Measurements from ENCODE around the gene PPP1R2. TPM values are rescaled to one million over a fixed set of nuclear protein-coding genes. Genes with fewer than 3 reads are reported as not detected.

PPP1R2 gene
- total RNA-seq, 1 experiment from 2014 or later: 46.1 TPM

- H4K20me1 ChIP-seq (ENCODE audit: insufficient read depth): no peaks in the 10 kb centered on the region
- POLR2A ChIA-PET: no interaction called here
- DNase-seq (ENCODE audit: low read depth, low spot score) (peak; percentile 52), ATAC-seq (peak; percentile 84)
- TF ChIP-seq CBX3 (IDR thresholded peaks at IDR 0.05; ENCODE audit: low read depth) (0 out of 2 replicates have a peak, but pooled peaks have one; percentile 29), YY1 (IDR thresholded peaks at IDR 0.05; ENCODE audit: extremely low read depth, insufficient replicate concordance, low read depth, low read length) (no peak), CTCF (IDR thresholded peaks at IDR 0.05 in 2 of 3, conservative IDR thresholded peaks at IDR 0.05 in 1 of 3; ENCODE audit: borderline replicate concordance in 1 of 3, insufficient read depth in 1 of 3, low read depth in 2 of 3, low read length in 2 of 3) (peak; percentile 64 to 90 (median 67)), SIN3A (IDR thresholded peaks at IDR 0.05; ENCODE audit: low read depth) (no peak), RAD21 (IDR thresholded peaks at IDR 0.05; ENCODE audit: low read depth) (peak; percentile 93)
- H3K4me1 ChIP-seq (ENCODE audit: control insufficient read depth in 1 of 2, insufficient read depth in 2 of 2, low read length in 2 of 2): peaks cover 0 to 13% of the 10 kb centered on the region in 2 experiments; a peak in 2 of 4 replicates
- RAD21 ChIA-PET (ENCODE audit: low non-redundant PET in 1 of 2, low total read pairs in 2 of 2, uncharacterized antibody in 2 of 2, unreplicated experiment in 2 of 2): no interaction called here
- no peaks in the 10 kb centered on the region for H3K9me2 ChIP-seq (ENCODE audit: insufficient read depth)
- H3K9me3 ChIP-seq (ENCODE audit: control insufficient read depth in 1 of 2, insufficient read depth in 1 of 2, low read depth in 1 of 2, low read length in 2 of 2): no peaks in the 10 kb centered on the region
- H2AFZ ChIP-seq (ENCODE audit: low read depth, low read length, poor library complexity, severe bottlenecking): peak overlapping the region; percentile 62
- H3K27ac ChIP-seq (ENCODE audit: low read depth, low read length): no peak overlapping the region
- no peak overlapping the region for H3K4me2 ChIP-seq (ENCODE audit: low read length)
- H3K27me3 ChIP-seq (ENCODE audit: insufficient read depth, low read length): no peaks in the 10 kb centered on the region
- H3K79me2 ChIP-seq (ENCODE audit: insufficient read depth, low read length): no peaks in the 10 kb centered on the region
- BruUV-seq (replicated peaks): no TSS peak
- no peak overlapping the region for H3K4me3 ChIP-seq (replicated peaks in 1 of 2; ENCODE audit: low read depth in 1 of 2, low read length in 2 of 2)
- H3K36me3 ChIP-seq (ENCODE audit: control insufficient read depth in 1 of 2, insufficient read depth in 2 of 2, low read length in 2 of 2): no peaks in the 10 kb centered on the region
- CTCF ChIA-PET: interaction anchor here (0.6 to 1.6 kb wide), 2 partner anchors 10 to 292 kb away, joined by 3 to 4 read pairs; no protein-coding TSS in a partner anchor
- intact Hi-C loops (cut with micrococcal nuclease): loop anchor here (1.0 to 5.0 kb wide), 2 partner anchors 219 to 293 kb away; no protein-coding TSS in a partner anchor
- H3K9ac ChIP-seq (ENCODE audit: low read length): no peak overlapping the region
Measured at GRCh38 chr3:195558602-195559001, 15.5 kb upstream of the PPP1R2 start.

GRCh38 chr3:195557322-195557721 lies 14.2 kb upstream of the PPP1R2 start:
- no peak overlapping the region for H3K4me3 ChIP-seq (replicated peaks in 1 of 2; ENCODE audit: low read depth in 1 of 2, low read length in 2 of 2)
- BruUV-seq (replicated peaks): no TSS peak
- RAD21 ChIA-PET (ENCODE audit: low non-redundant PET in 1 of 2, low total read pairs in 2 of 2, uncharacterized antibody in 2 of 2, unreplicated experiment in 2 of 2): no interaction called here
- no peak for TF ChIP-seq ZBTB33 (IDR thresholded peaks at IDR 0.05; ENCODE audit: extremely low read depth, insufficient replicate concordance, low read length)
- intact Hi-C loops (cut with micrococcal nuclease): loop anchor here (5.0 kb wide), 1 partner anchor 220 kb away; no protein-coding TSS in a partner anchor
- H3K9me2 ChIP-seq (ENCODE audit: insufficient read depth): no peaks in the 10 kb centered on the region
- H3K4me2 ChIP-seq (ENCODE audit: low read length): no peak overlapping the region
- no peaks in the 10 kb centered on the region for H3K27me3 ChIP-seq (ENCODE audit: insufficient read depth, low read length)
- POLR2A ChIA-PET: no interaction called here
- no peaks in the 10 kb centered on the region for H4K20me1 ChIP-seq (ENCODE audit: insufficient read depth)
- H3K4me1 ChIP-seq (ENCODE audit: control insufficient read depth in 1 of 2, insufficient read depth in 2 of 2, low read length in 2 of 2): peaks cover 0 to 13% of the 10 kb centered on the region in 2 experiments; a peak in 2 of 4 replicates
- H3K9ac ChIP-seq (ENCODE audit: low read length): no peak overlapping the region
- no peaks in the 10 kb centered on the region for H3K36me3 ChIP-seq (ENCODE audit: control insufficient read depth in 1 of 2, insufficient read depth in 2 of 2, low read length in 2 of 2)
- H3K27ac ChIP-seq (ENCODE audit: low read depth, low read length): no peak overlapping the region
- H3K9me3 ChIP-seq (ENCODE audit: control insufficient read depth in 1 of 2, insufficient read depth in 1 of 2, low read depth in 1 of 2, low read length in 2 of 2): no peaks in the 10 kb centered on the region
- H3K79me2 ChIP-seq (ENCODE audit: insufficient read depth, low read length): no peaks in the 10 kb centered on the region
- CTCF ChIA-PET: interaction anchor here (1.6 kb wide), 1 partner anchor 11 kb away, joined by 4 read pairs; no protein-coding TSS in a partner anchor
- peak overlapping the region; percentile 29 for H2AFZ ChIP-seq (ENCODE audit: low read depth, low read length, poor library complexity, severe bottlenecking)
- DNase-seq (ENCODE audit: low read depth, low spot score) (no peak), ATAC-seq (no peak)

Measured in HCT116 (cell line).